Retinal pigment epithelial cell (primary cell): ENCODE results near the gene FMOD.

Experiments used
- DNase-seq: peaks from one replicate; pipeline ENCODE4 v3.0.0-alpha.2; 2010; ENCODE audit warnings: low read depth
- H3K4me3 ChIP-seq: 2 replicates; pipeline ENCODE4 v1.5.1; 2011; ENCODE audit warnings: mild to moderate bottlenecking, low read length, control low read depth, moderate library complexity
- TF ChIP-seq, protein P1 (sequence below): conservative IDR thresholded peaks from 2 replicates; pipeline ENCODE4 v1.5.1; 2011; ENCODE audit warnings: low read depth, low read length, control low read depth, inconsistent platforms

The FMOD gene

DNA sequence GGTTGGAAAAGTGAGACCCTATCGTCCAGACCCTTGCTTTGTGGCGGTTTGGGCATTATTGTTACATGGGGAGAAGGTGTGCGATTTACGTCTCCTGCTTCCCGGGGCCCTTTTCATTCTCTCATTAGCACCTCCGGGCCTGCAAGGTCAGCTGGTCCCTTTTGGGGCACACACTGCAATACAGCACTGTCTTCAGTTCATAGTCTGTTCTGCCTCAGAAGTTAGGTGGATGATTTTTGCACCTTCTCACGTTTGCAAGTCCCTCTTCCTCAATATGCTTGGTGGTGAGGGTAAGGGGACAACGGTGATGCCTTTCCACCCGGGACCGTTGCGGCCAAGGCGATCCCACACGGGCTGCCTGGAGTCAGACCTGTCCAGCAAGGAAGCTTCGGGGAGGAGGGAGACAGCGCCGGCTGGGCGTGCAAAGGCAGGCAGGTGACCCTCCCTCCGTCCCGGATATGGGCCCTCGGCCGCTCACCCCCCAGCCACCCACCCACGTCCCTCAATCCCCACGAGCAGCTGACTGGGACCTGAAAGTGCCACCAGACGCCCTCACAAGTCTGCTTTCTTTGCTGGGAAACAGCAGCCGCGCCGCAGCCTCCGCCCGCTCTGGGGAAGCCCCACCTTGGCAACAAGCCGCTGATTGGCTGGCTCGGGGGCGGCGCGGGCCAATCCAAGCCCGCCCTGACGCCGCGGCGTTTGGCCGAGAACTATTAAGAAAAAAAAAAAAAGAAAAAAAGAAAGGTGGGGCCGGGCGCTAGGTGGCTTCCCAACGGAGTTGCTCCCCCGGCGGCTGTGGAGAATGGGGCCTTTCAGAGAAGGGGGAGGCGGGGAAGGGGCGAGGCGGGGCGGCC lies 23.9 kb downstream of the FMOD start:
- DNase-seq = peak; percentile 75
- H3K4me3 ChIP-seq = peak overlapping the region; percentile 37
- TF ChIP-seq, protein P1, sequence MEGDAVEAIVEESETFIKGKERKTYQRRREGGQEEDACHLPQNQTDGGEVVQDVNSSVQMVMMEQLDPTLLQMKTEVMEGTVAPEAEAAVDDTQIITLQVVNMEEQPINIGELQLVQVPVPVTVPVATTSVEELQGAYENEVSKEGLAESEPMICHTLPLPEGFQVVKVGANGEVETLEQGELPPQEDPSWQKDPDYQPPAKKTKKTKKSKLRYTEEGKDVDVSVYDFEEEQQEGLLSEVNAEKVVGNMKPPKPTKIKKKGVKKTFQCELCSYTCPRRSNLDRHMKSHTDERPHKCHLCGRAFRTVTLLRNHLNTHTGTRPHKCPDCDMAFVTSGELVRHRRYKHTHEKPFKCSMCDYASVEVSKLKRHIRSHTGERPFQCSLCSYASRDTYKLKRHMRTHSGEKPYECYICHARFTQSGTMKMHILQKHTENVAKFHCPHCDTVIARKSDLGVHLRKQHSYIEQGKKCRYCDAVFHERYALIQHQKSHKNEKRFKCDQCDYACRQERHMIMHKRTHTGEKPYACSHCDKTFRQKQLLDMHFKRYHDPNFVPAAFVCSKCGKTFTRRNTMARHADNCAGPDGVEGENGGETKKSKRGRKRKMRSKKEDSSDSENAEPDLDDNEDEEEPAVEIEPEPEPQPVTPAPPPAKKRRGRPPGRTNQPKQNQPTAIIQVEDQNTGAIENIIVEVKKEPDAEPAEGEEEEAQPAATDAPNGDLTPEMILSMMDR = no peak

DNA sequence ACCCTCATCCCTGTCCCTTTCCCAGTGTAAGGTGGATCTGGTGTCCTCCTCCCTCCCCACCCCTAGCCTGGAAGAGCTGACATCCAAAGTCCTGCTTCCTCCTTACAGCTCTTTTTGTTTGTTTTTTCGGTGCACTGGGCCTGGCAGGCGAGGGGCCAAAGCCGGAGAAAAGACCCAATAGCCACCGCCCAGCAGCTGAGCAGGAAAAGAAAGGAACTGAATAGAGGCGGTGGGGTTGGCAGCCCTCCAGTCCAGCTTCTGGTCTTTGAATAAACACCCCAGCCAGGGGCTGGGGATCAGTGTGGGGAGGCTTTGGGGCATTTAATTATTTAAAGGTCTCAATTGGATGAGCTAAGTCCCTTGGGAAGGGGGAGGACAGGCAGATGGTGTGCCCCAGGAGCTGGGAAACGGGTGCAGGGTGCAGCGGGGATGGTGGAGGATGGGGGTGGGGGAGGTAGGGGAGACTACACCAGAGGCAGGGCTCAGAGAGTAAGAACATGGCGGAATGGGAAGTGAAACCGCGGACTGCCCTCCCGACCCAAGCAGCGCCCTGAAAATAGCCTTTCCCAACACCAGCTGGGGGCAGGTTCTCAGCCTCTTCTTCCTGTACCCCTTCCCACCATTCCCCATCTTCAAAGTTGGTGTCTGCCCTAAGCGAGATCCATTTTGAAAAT lies 25.4 kb downstream of the FMOD start:
- no peak overlapping the region for H3K4me3 ChIP-seq
- TF ChIP-seq, protein P1 = no peak

DNA sequence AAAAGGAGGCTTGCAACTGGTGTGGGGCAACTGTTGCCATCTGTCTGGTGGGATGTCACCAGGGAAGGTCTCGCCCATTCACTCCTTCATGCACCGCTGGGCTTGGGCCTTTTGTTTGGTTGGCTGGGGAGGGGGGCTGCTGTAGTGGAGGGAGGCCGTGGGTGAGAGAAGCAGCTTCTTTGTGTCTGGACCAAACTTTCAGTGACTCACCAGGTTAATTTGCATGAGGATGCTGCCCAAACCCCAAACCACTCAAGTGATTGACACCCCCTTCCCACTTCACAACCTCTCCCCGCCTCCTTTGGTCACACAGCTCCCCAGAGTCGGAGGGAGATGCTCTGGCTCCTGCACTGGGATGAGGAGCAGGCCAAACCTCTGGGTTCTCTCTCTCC lies 25.9 kb downstream of the FMOD start:
- no peak for DNase-seq
- H3K4me3 ChIP-seq = no peak overlapping the region
- TF ChIP-seq, protein P1 = no peak

More for the DNA sequence above, 25.4 kb downstream of the FMOD start:
- no peak for DNase-seq

DNA sequence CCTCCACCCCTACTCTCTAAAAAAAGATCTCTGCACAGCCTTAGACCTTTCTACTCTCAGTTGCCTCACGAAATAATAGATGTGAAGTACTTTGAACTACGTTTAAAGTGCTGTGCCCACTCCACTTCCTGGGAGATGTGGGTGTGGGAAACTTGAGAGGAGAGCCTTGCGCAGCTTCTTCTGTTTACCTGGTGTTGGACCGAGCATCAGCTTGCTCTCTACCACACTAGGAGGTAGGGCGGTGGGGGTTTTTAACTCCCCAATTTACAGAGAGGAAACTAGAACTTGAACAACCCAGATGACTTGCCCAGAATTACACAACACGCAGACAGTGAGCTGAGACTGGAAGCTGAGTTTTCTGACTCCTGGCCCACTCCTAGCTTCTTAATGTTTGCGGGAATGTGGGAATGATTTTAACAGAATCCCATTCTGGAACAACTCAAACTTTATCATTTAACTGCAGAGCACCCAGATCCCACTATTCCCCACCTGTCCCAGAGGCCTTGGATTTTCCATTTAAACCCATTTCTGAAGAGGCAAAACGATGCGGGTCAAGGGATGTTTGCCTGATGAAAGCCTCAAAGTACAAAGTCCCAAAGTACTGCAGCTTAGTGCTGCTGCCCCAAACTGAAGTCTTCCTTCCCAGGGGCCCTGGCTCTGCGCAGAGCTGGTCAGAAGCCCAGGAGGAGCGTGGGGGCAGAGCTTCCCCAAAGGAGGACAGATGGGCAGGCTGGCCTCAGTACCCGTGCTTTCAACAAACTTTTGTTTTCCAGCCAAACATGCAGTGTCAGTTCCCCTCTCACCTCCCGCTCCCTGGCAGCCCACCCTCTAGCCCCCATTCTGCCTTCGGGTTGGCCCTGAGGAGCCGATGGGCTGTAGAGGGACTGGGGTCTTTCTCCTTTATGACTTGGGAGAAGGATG lies 26.6 kb downstream of the FMOD start:
- TF ChIP-seq, protein P1 = no peak
- H3K4me3 ChIP-seq = no peak overlapping the region
- no peak for DNase-seq

DNA sequence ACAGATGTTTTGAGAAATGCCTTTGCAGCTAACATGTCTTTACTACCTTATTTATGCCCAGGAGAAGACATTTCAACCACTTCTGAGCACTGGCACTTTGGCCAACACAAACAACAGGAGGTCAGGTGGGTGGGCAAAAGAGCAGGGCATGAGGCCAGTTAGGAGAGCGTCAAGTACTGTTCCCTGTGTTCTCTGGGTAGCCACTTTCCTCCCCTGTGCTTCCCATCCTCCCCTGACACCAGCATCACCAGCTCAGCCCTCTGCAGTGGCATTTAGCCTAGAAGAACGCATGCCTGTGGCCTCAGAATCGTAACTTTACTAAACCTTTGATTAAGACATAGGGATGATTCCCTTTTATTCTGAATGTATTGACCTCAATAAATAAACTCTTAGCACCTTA lies 27.3 kb downstream of the FMOD start:
- TF ChIP-seq, protein P1 = no peak
- no peak for DNase-seq
- no peak overlapping the region for H3K4me3 ChIP-seq

DNA sequence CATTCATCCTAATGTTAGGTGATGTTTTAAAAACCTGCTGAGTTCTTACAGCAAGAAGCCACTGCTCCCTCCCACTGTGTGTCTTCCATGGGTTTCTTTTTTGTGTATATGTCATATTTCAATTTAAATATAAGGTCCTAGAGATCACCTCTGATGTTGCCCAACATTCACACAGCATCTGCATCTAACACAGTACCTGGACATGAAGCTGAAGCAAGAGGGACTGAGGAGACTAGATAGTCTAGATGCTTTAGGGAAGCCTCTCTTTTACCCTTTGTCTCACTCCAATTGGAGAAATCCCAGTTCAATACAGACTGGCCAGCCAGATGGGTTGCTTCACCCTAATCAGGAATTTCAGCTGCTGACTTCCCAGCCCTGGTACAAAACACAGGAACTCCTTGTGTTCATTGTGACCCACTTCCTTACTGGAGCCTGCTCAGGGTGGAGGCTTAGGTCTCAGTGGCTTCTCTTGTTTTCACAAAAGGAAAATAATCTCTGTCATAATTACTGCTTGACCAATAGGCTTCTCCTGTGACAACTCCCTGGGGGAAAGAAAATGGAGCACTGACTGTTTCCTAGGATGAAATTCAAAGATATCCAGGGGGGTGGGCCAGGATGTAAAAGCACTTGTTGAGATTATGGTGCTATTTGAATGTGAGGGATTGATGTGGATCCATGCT lies 28.3 kb downstream of the FMOD start:
- no peak overlapping the region for H3K4me3 ChIP-seq
- TF ChIP-seq, protein P1 = no peak
- DNase-seq = no peak
